Stimulated activated effector memory CD8-positive, alpha-beta T cell treated with anti-CD3 and anti-CD28 coated beads, Interleukin-12 subunit alpha, Interleukin-12 subunit beta, amount 100 ng/mL, for 72 hours (primary cell): ENCODE results near the gene DCAF4L1.

ENCODE experiments used
- ATAC-seq: fragments of 150-1000 bp; cut with Tn5 transposase; 2 replicates; pipeline ENCODE4 v1.10.0; 2021
- DNase-seq, 2 donors: peaks; one replicate each; pipeline ENCODE4 v3.0.0; 2021 to 2022; ENCODE audit warnings: low spot score in 2 of 2
- H3K27ac Mint-ChIP-seq: one replicate; pipeline ENCODE4 v1.8.0; 2022; ENCODE audit warnings: mild to moderate bottlenecking, mixed read lengths
- H3K36me3 Mint-ChIP-seq: one replicate; pipeline ENCODE4 v1.8.0; 2022; ENCODE audit warnings: mild to moderate bottlenecking, mixed read lengths
- H3K4me1 Mint-ChIP-seq: one replicate; pipeline ENCODE4 v1.8.0; 2022; ENCODE audit warnings: mixed read lengths
- H3K4me3 Mint-ChIP-seq: one replicate; pipeline ENCODE4 v1.8.0; 2022; ENCODE audit warnings: mild to moderate bottlenecking, mixed read lengths
- H3K9me3 Mint-ChIP-seq: one replicate; pipeline ENCODE4 v1.8.0; 2022; ENCODE audit warnings: mixed read lengths

Gene DCAF4L1

GRCh38 chr4:42015438-42015837 is 33.9 kb downstream of the DCAF4L1 start:
- ATAC-seq (no peak), DNase-seq (no peak)
- Mint-ChIP-seq H3K27ac (no peak overlapping the region), H3K36me3 (peaks cover 32% of the 10 kb centered on the region), H3K4me1 (peaks cover 38% of the 10 kb centered on the region), H3K9me3 (no peaks in the 10 kb centered on the region), H3K4me3 (no peak overlapping the region)

- Mint-ChIP-seq H3K4me1 (peaks cover 28% of the 10 kb centered on the region), H3K36me3 (peaks cover 53% of the 10 kb centered on the region), H3K9me3 (no peaks in the 10 kb centered on the region), H3K27ac (no peak overlapping the region), H3K4me3 (no peak overlapping the region)
- ATAC-seq (no peak), DNase-seq (no peak)
Measured at GRCh38 chr4:42018451-42018850, 36.9 kb downstream of the DCAF4L1 start.
